Measurements from ENCODE around the gene SERINC4. TPM values are rescaled to one million over a fixed set of nuclear protein-coding genes. Genes with fewer than 3 reads are reported as not detected.
"Not testable (repeated sequence)": the region's sequence is repeated elsewhere in the genome, so short reads cannot be mapped to it uniquely, and the experiment has no call there.

Gene SERINC4
- total RNA-seq, 2 donors from 2014 or later: 0.18 TPM; not detected in 1

DNA sequence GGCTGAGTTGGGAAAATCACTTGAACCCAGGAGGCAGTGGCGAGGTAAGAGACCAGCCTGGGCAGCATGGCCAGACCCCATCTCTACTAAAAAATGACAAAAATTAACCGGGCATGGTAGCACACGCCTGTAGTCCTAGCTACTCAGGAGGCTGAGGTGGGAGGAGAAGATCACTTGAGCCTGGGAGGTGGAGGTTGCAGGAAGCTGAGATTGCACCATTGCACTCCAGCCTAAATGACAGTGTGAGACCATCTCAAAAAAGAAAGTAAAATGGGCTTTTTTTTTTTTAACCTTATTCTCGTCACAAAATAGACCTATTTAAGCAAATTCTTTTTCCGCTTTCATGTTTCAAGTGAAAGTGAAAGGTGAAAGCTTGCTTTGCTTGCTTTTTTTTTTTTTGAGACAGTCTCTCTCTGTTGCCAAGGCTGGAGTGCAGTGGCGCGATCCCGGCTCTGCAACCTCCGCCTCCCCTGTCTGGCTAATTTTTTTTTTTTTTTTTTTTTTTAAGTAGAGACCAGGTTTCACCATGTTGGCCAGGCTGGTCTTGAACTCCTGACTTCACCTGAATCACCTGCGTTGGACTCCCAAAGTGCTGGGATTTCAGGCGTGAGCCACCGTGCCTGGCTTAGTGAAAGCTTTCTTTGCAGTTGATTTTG lies 50.2 kb downstream of the SERINC4 start:
- Histone ChIP-seq H3K36me3 (ENCODE audit: control insufficient read depth, insufficient read depth, low read length) (peaks cover 50% of the 10 kb centered on the region), H3K27ac (ENCODE audit: low read depth, low read length) (no peak overlapping the region), H3K4me1 (ENCODE audit: control insufficient read depth, insufficient read depth, low read length) (no peaks in the 10 kb centered on the region), H3K9me3 (ENCODE audit: control insufficient read depth, low read length) (no peaks in the 10 kb centered on the region), H3K4me3 (ENCODE audit: low read length) (peak overlapping the region; percentile 35), H3K27me3 (ENCODE audit: control insufficient read depth, insufficient read depth, low read length, poor library complexity, severe bottlenecking) (no peaks in the 10 kb centered on the region), H3K9ac (ENCODE audit: extremely low read depth, low read length, poor library complexity, severe bottlenecking) (no peak overlapping the region)
- Mint-ChIP-seq H3K27ac (no peak overlapping the region), H3K9me3 (no peaks in the 10 kb centered on the region), H3K4me3 (peak overlapping the region; percentile 89), H3K36me3 (ENCODE audit: low read depth) (peaks cover 31% of the 10 kb centered on the region), H3K27me3 (ENCODE audit: insufficient read depth) (no peaks in the 10 kb centered on the region), H3K4me1 (peaks cover 18% of the 10 kb centered on the region)
- no peak for DNase-seq
- TF ChIP-seq, protein P1, sequence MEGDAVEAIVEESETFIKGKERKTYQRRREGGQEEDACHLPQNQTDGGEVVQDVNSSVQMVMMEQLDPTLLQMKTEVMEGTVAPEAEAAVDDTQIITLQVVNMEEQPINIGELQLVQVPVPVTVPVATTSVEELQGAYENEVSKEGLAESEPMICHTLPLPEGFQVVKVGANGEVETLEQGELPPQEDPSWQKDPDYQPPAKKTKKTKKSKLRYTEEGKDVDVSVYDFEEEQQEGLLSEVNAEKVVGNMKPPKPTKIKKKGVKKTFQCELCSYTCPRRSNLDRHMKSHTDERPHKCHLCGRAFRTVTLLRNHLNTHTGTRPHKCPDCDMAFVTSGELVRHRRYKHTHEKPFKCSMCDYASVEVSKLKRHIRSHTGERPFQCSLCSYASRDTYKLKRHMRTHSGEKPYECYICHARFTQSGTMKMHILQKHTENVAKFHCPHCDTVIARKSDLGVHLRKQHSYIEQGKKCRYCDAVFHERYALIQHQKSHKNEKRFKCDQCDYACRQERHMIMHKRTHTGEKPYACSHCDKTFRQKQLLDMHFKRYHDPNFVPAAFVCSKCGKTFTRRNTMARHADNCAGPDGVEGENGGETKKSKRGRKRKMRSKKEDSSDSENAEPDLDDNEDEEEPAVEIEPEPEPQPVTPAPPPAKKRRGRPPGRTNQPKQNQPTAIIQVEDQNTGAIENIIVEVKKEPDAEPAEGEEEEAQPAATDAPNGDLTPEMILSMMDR (conservative IDR thresholded peaks at IDR 0.05): no peak
- 94 to 96% methylated on average over 6 to 12 of the region's 12 CpGs for WGBS, 2 experiments (ENCODE audit: insufficient coverage in 1 of 2, insufficient read length in 1 of 2)

DNA sequence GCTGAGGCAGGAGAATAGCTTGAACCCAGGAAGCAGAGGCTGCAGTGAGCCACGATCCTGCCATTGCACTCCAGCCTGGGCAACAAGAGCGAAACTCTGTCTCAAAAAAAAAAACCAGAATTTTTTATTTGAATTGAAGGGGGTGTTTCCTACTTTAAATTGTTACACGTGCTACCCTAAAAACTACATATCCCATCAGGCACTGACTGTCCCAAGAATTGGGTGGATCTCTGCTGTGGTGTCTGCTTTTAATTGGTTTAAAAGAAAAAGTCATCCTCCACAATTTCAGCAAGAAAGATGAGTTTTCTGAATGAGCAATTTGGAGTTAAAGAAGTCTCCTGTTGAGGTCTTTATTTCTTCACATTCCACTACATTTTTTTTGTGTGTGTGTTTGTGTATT lies 51.6 kb downstream of the SERINC4 start:
- peak overlapping the region; percentile 89 for H3K4me3 Mint-ChIP-seq
- TF ChIP-seq, protein P1 (conservative IDR thresholded peaks at IDR 0.05): no peak
- Histone ChIP-seq H3K9ac (ENCODE audit: extremely low read depth, low read length, poor library complexity, severe bottlenecking) (no peak overlapping the region), H3K36me3 (ENCODE audit: control insufficient read depth, insufficient read depth, low read length) (peaks cover 36% of the 10 kb centered on the region), H3K4me3 (ENCODE audit: low read length) (peak overlapping the region; percentile 99), H3K27ac (ENCODE audit: low read depth, low read length) (no peak overlapping the region), H3K27me3 (ENCODE audit: control insufficient read depth, insufficient read depth, low read length, poor library complexity, severe bottlenecking) (no peaks in the 10 kb centered on the region), H3K9me3 (ENCODE audit: control insufficient read depth, low read length) (no peaks in the 10 kb centered on the region), H3K4me1 (ENCODE audit: control insufficient read depth, insufficient read depth, low read length) (no peaks in the 10 kb centered on the region)
- no peak overlapping the region for H3K27ac Mint-ChIP-seq
- no peaks in the 10 kb centered on the region for H3K9me3 Mint-ChIP-seq
- peaks cover 18% of the 10 kb centered on the region for H3K4me1 Mint-ChIP-seq
- no peaks in the 10 kb centered on the region for H3K27me3 Mint-ChIP-seq (ENCODE audit: insufficient read depth)
- WGBS, 2 experiments (ENCODE audit: insufficient coverage in 1 of 2, insufficient read length in 1 of 2): 89% methylated on average over 2 of the region's 3 CpGs; no CpG with 5 or more reads in 1 of the 2 experiments
- no peak for DNase-seq
- peaks cover 19% of the 10 kb centered on the region for H3K36me3 Mint-ChIP-seq (ENCODE audit: low read depth)

DNA sequence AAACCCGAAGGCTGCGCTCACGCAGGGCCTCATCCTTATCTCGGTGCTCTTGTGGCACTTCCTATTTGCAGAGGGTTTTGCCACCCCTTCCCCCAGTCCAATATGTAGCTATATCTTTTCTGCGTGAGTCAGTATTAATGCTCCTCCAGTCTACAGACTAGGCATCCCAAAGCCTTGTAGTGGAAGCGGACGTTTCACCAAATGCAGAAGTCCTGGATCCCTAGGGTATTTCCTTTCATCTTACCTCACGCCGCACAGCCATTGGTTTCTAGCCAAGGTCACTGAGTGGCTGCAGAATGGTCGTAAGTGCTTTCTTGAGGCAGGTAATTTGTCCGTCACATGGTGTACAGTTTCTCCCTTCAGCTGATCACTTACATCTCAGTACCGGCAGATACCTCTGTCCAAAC lies 53.1 kb downstream of the SERINC4 start:
- not testable (repeated sequence) for DNase-seq; H3K9me3 Mint-ChIP-seq; H3K9me3 ChIP-seq (ENCODE audit: control insufficient read depth, low read length); H3K27me3 ChIP-seq (ENCODE audit: control insufficient read depth, insufficient read depth, low read length, poor library complexity, severe bottlenecking); H3K27me3 Mint-ChIP-seq (ENCODE audit: insufficient read depth); H3K4me1 ChIP-seq (ENCODE audit: control insufficient read depth, insufficient read depth, low read length)
- H3K4me3 ChIP-seq (ENCODE audit: low read length): peak overlapping the region; percentile 99
- Mint-ChIP-seq H3K36me3 (ENCODE audit: low read depth) (peaks cover 17% of the 10 kb centered on the region), H3K4me1 (peaks cover 14% of the 10 kb centered on the region), H3K4me3 (peak overlapping the region; percentile 89), H3K27ac (peak overlapping the region; percentile 98)
- peak overlapping the region; percentile 91 for H3K27ac ChIP-seq (ENCODE audit: low read depth, low read length)
- peak overlapping the region; percentile 90 for H3K9ac ChIP-seq (ENCODE audit: extremely low read depth, low read length, poor library complexity, severe bottlenecking)
- 0% methylated on average over 2 to 12 of the region's 12 CpGs for WGBS, 2 experiments (ENCODE audit: insufficient coverage in 1 of 2, insufficient read length in 1 of 2)
- H3K36me3 ChIP-seq (ENCODE audit: control insufficient read depth, insufficient read depth, low read length): peaks cover 22% of the 10 kb centered on the region

Measured in endodermal cell (in vitro differentiated cells).